ENCODE results near the gene ABAT.

The ABAT gene

GRCh38 chr16:8675183-8676159 lies 1.1 kb downstream of the ABAT start:
- H3K4me3 ChIP-seq (ENCODE audit: low read depth, low read length): no peak overlapping the region
- TF ChIP-seq, protein P1, sequence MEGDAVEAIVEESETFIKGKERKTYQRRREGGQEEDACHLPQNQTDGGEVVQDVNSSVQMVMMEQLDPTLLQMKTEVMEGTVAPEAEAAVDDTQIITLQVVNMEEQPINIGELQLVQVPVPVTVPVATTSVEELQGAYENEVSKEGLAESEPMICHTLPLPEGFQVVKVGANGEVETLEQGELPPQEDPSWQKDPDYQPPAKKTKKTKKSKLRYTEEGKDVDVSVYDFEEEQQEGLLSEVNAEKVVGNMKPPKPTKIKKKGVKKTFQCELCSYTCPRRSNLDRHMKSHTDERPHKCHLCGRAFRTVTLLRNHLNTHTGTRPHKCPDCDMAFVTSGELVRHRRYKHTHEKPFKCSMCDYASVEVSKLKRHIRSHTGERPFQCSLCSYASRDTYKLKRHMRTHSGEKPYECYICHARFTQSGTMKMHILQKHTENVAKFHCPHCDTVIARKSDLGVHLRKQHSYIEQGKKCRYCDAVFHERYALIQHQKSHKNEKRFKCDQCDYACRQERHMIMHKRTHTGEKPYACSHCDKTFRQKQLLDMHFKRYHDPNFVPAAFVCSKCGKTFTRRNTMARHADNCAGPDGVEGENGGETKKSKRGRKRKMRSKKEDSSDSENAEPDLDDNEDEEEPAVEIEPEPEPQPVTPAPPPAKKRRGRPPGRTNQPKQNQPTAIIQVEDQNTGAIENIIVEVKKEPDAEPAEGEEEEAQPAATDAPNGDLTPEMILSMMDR (IDR thresholded peaks at IDR 0.05; ENCODE audit: borderline replicate concordance, insufficient read depth, low read depth, low read length): no peak

DNA sequence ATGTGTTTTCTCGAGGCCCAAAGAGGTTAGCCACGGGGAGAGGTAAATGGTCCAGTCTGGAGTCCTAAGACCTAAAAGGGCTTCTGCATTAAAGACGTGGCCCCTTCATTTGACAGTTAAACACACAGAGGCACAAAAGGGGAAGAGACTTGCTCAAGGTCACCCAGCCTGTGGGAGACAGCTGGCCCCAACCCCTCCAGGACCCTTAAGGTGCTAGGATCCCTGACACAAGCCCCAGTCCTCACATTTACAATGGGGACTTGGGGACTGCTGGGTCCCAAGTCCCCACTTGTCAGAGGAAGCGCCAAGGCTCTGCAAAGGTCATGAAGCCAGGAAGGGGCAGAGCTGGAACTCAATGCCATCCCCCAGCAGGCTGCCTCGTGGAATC lies 1.7 kb downstream of the ABAT start:
- H3K4me3 ChIP-seq (ENCODE audit: low read depth, low read length): no peak overlapping the region
- TF ChIP-seq, protein P1 (IDR thresholded peaks at IDR 0.05; ENCODE audit: borderline replicate concordance, insufficient read depth, low read depth, low read length): no peak

DNA sequence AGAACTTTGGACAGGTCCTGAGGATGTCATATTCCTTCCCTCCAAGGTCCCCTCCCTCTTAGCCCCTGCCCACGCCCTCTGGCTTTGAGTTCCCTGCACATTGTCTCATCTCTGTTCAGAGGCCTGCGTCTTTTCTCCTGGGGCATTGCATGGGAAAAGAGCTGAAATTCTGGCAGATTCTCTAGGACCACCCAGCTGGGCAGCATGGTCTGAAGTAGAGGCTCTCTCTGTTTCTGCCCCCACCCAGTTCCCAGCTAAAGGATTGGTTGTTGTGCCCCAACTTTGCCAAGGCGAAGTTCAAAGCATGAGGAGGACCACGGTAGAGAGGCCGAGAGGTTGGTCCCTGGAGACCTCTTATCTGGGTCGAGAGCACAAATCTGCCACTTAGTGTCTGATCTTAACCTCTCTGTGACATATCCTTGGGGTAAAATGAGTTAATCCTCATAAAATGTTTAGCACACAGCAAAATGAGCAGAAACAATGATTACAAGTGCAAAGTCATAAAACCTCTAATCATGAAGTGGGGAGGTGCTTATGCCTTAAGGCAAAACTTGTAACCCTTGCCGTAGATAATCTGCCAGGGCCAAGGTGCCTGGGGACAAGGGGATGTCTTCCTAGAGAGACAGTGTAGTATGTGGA lies 2.4 kb downstream of the ABAT start:
- no peak overlapping the region for H3K4me3 ChIP-seq (ENCODE audit: low read depth, low read length)
- TF ChIP-seq, protein P1 (IDR thresholded peaks at IDR 0.05; ENCODE audit: borderline replicate concordance, insufficient read depth, low read depth, low read length): no peak

DNA sequence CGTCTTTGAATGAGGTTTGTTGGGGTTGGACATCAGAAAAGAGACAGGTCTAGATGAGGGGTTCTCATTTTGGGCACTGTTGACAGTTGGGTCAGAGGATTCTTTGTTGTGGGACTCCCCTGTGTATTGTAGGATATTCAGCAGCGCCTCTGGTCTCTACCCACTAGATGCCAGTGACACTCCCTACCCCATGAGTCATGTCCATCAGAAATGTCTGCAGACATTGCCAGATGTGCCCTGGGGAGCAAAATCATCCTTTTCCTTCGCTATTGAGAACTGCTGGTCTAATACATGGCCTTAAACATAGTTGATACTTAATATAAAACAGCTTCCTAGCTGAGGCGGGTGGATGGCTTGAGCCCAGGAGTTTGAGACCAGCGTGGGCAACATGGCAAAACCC lies 3.1 kb downstream of the ABAT start:
- H3K4me3 ChIP-seq (ENCODE audit: low read depth, low read length): no peak overlapping the region
- TF ChIP-seq, protein P1 (IDR thresholded peaks at IDR 0.05; ENCODE audit: borderline replicate concordance, insufficient read depth, low read depth, low read length): no peak

DNA sequence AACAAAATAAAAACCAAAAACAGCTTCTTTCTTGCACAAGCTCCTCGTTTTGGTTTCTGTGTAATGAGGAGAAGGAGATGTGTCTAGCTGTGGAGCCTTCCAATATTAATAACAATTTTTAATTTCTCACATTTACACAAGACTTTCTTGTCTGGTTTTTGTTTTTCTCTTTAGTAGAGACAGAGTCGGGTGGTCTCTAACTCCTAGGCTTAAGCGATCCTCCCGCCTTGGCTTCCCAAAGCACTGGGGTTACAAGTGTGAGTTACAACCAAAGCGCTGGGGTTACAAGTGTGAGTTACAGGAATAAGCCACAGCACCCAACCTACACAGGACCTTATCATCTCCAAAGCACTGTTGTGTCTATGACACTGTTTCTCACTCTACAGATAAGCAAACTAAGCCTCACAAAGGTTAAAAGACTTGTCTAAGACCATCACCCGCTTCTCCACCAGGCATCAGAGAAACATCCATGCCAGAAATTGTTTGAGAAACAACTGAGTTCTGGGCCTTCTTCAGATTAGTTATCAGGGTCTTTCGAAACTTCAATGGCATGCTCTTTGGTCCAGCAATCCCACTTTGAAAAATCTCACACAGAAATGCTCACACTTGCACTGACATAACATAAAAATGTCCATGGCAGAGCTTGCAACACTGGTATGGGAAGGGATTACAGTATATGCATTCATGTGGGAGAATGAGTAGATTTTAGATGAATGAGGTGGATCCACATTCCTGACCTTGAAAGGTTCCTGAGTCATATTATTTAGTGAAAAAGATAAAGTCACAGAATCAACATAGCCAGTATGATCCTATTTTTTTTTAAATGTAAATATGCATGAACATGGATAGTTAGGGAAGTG lies 3.9 kb downstream of the ABAT start:
- no peak overlapping the region for H3K4me3 ChIP-seq (ENCODE audit: low read depth, low read length)
- TF ChIP-seq, protein P1 (IDR thresholded peaks at IDR 0.05; ENCODE audit: borderline replicate concordance, insufficient read depth, low read depth, low read length): no peak

GRCh38 chr16:8679151-8679550 lies 4.7 kb downstream of the ABAT start:
- TF ChIP-seq, protein P1 (IDR thresholded peaks at IDR 0.05; ENCODE audit: borderline replicate concordance, insufficient read depth, low read depth, low read length): no peak
- no peak overlapping the region for H3K4me3 ChIP-seq (ENCODE audit: low read depth, low read length)

All from GM12875 (cell line).